Neuronal stem cell (in vitro differentiated cells): ENCODE measurements around the gene ENDOV.

Experiments
- DNase-seq: peaks from one replicate; pipeline ENCODE4 v3.0.0-alpha.2; 2013; ENCODE audit warnings: low spot score
- H2AFZ ChIP-seq: one replicate; pipeline ENCODE4 v1.6.1; 2013; ENCODE audit warnings: mild to moderate bottlenecking, low read length, inconsistent platforms
- H2AK5ac ChIP-seq: 2 replicates; pipeline ENCODE4 v1.6.1; 2013; ENCODE audit warnings: low read depth, mild to moderate bottlenecking, inconsistent platforms, low read length, moderate library complexity, mixed read lengths
- H2BK120ac ChIP-seq: 2 replicates; pipeline ENCODE4 v1.6.1; 2013; ENCODE audit warnings: low read depth, mild to moderate bottlenecking, inconsistent platforms, low read length, moderate library complexity, mixed read lengths
- H2BK12ac ChIP-seq: one replicate; pipeline ENCODE4 v1.6.1; 2013; ENCODE audit warnings: low read length, inconsistent platforms
- H2BK15ac ChIP-seq: 2 replicates; pipeline ENCODE4 v1.6.1; 2013; ENCODE audit warnings: mild to moderate bottlenecking, low read length, inconsistent platforms, mixed read lengths
- H2BK5ac ChIP-seq: one replicate; pipeline ENCODE4 v1.6.1; 2013; ENCODE audit warnings: inconsistent platforms, mild to moderate bottlenecking, low read length, moderate library complexity
- H3K14ac ChIP-seq: one replicate; pipeline ENCODE4 v1.6.1; 2013; ENCODE audit warnings: low read length, inconsistent platforms
- H3K18ac ChIP-seq: 2 replicates; pipeline ENCODE4 v1.6.1; 2013; ENCODE audit warnings: low read length, inconsistent platforms
- H3K23ac ChIP-seq: 2 replicates; pipeline ENCODE4 v1.6.1; 2013; ENCODE audit warnings: low read depth, mild to moderate bottlenecking, mixed read lengths, low read length, inconsistent platforms; ENCODE audit not compliant: poor library complexity
- H3K27ac ChIP-seq: replicated peaks from 3 replicates; pipeline ENCODE4 v1.5.1; 2013; ENCODE audit warnings: low read length, inconsistent platforms
- H3K27me3 ChIP-seq, 3 experiments: 2 replicates each; pipeline ENCODE4 v1.6.1; 2013; ENCODE audit warnings: low read length in 3 of 3, mild to moderate bottlenecking in 2 of 3, inconsistent platforms in 1 of 3, low read depth in 1 of 3, mixed read lengths in 1 of 3, moderate library complexity in 1 of 3; ENCODE audit not compliant: control insufficient read depth in 3 of 3, insufficient read depth in 3 of 3
- H3K36me3 ChIP-seq, 2 donors: replicated peaks in 1 of 2; 2 replicates each; pipeline ENCODE4 v1.6.1; 2013; ENCODE audit warnings: low read length in 2 of 2; ENCODE audit not compliant: control insufficient read depth in 2 of 2, insufficient read depth in 2 of 2
- H3K4ac ChIP-seq: 2 replicates; pipeline ENCODE4 v1.6.1; 2013; ENCODE audit warnings: inconsistent platforms, mild to moderate bottlenecking, low read length, moderate library complexity
- H3K4me1 ChIP-seq, 2 donors: 1 replicate in 1 of 2; 2 replicates in 1 of 2; pipeline ENCODE4 v1.6.1; 2013; ENCODE audit warnings: low read length in 2 of 2, low read depth in 1 of 2; ENCODE audit not compliant: control insufficient read depth in 2 of 2, insufficient read depth in 1 of 2
- H3K4me2 ChIP-seq: one replicate; pipeline ENCODE4 v1.6.1; 2013; ENCODE audit warnings: mild to moderate bottlenecking, low read length, inconsistent platforms; ENCODE audit not compliant: insufficient read depth, poor library complexity, severe bottlenecking
- H3K4me3 ChIP-seq, 2 donors: 2 replicates each; pipeline ENCODE4 v1.5.1; 2013; ENCODE audit warnings: low read length in 2 of 2, mild to moderate bottlenecking in 2 of 2, inconsistent platforms in 1 of 2, moderate library complexity in 1 of 2
- H3K79me1 ChIP-seq: one replicate; pipeline ENCODE4 v1.6.1; 2013; ENCODE audit warnings: low read depth, mild to moderate bottlenecking, inconsistent platforms, low read length, moderate library complexity
- H3K9ac ChIP-seq: one replicate; pipeline ENCODE4 v1.6.1; 2013; ENCODE audit warnings: mild to moderate bottlenecking, low read depth, low read length, inconsistent platforms; ENCODE audit not compliant: poor library complexity
- H3K9me3 ChIP-seq, 2 donors: replicated peaks in 1 of 2; 2 replicates each; pipeline versions ENCODE3 to v1.6.1; 2013; ENCODE audit warnings: low read length in 2 of 2, mild to moderate bottlenecking in 2 of 2, inconsistent platforms in 1 of 2, low read depth in 1 of 2, mixed read lengths in 1 of 2, moderate library complexity in 1 of 2; ENCODE audit not compliant: control insufficient read depth in 2 of 2, insufficient read depth in 1 of 2
- H4K8ac ChIP-seq: one replicate; pipeline ENCODE4 v1.6.1; 2013; ENCODE audit warnings: low read depth, mild to moderate bottlenecking, inconsistent platforms, low read length, moderate library complexity
- H4K91ac ChIP-seq: one replicate; pipeline ENCODE4 v1.6.1; 2013; ENCODE audit warnings: low read length, low read depth, mild to moderate bottlenecking, inconsistent platforms; ENCODE audit not compliant: poor library complexity
- WGBS, 2 donors: extraction: QIAGEN DNeasy Blood & Tissue Kit; methylation state at CpG; one replicate each; pipeline ENCODE4 v1.1.7; 2013; ENCODE audit warnings: missing lambda C conversion rate in 2 of 2, mixed read lengths in 1 of 2; ENCODE audit not compliant: insufficient read length in 2 of 2, insufficient replicate concordance in 1 of 2; ENCODE audit errors: extremely low coverage in 2 of 2; 5-methylcytosine and 5-hydroxymethylcytosine counted together

The ENDOV gene

DNA sequence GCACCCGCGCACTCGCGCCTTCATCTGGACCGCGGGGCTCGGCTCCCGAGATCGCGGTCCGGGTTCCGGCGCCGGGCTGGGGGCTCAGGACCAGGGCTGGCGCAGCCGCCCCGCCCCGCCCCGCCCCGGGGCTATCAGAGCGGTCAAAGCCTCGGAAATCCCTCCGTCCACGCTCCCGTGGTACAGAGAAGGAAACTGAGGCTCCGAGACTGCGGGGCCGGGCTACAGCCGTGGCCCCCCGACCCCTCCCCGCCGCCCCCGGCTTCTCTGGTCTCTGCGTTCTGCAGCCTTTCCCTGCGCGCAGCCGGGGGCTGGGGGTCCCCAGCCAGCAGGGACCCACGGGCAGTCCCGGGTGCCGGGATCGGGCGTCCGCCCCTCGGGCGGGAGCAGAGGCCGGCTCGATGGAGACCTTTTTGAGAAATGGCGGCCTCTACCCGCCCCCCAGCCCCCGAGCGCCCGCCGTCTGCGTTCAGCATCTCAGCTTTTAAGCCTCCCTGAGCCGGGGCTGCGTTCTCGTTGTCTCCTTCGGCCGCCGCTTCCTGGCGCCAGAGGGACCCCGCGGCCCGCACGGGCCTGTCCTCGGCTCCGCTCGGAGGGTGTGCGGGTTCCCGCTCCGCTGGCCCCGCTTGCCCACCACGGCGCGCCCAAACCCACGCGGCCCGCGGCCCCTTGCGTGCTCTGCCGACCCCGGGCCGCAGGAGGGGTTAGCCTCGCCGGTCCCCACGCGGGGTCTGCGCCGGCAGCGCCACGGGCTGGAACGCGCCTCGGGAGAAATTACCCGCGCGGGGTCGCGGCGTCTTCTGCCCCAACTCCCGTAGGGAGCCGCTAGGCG is 62.9 kb downstream of the ENDOV start:
- DNase-seq: no peak
- H3K23ac ChIP-seq: peak overlapping the region; percentile 73
- H3K18ac ChIP-seq: peak overlapping the region; percentile 92
- H3K79me1 ChIP-seq: peaks cover 4% of the 10 kb centered on the region
- no peak overlapping the region for H4K91ac ChIP-seq
- H3K9me3 ChIP-seq: peaks cover 0 to 3% of the 10 kb centered on the region in 2 donors
- WGBS, 2 donors: no CpG with 5 or more reads among the region's 103 CpGs
- H2BK120ac ChIP-seq: peak overlapping the region; percentile 96
- H3K27ac ChIP-seq: no peak overlapping the region
- peak overlapping the region; percentile 5 to 73 for H3K4me3 ChIP-seq
- H2AFZ ChIP-seq: peak overlapping the region; percentile 87
- peak overlapping the region; percentile 58 for H2BK12ac ChIP-seq
- peaks cover 15 to 22% of the 10 kb centered on the region in 2 donors for H3K4me1 ChIP-seq
- no peaks in the 10 kb centered on the region for H3K36me3 ChIP-seq
- no peak overlapping the region for H4K8ac ChIP-seq
- H2AK5ac ChIP-seq: no peak overlapping the region
- no peak overlapping the region for H3K4ac ChIP-seq
- H3K14ac ChIP-seq: no peak overlapping the region
- peak overlapping the region; percentile 80 for H3K4me2 ChIP-seq
- peaks cover 41 to 98% (median 78%) of the 10 kb centered on the region in 3 experiments for H3K27me3 ChIP-seq
- no peak overlapping the region for H3K9ac ChIP-seq
- no peak overlapping the region for H2BK5ac ChIP-seq
- H2BK15ac ChIP-seq: peak overlapping the region; percentile 81

DNA sequence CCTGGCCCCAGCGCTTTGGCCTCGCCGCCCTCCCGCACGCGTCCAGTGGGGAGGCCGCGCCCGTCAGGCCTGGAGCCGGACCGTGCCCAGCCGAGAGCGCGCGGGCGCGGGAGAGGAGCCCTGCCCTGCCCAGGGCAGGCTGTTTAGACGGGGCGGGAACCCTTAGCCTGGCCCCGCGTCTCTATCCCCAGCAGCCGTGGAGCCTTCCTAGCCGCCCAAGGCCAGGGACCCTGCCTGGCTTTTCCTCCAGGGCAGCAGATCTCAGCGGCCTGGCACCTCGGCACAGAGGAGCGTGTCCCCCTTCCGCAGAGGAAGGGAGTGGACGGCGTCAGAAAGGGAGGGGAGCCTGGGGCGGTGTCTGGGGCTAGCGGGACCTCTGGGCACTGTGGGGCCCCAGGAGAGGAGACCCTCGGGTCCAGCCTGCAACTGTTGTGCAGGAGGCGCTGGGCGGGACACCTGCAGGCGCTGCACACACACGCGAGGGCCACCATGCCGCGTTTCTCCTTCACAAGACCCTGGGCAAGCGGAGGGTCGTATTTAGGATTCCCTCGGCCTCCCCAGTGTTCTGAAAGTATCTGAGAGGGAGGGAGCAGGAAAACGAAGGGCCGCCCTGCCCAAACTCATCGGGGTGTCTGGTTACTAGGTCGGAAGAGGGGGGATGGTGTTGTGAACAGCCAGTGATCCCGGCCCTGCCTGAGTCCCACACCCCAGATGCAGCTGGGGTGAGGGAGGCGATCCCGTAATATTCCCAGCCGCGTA is 63.7 kb downstream of the ENDOV start:
- H3K14ac ChIP-seq: peak overlapping the region; percentile 71
- H3K27me3 ChIP-seq: peaks cover 41 to 98% (median 74%) of the 10 kb centered on the region in 3 experiments
- peak overlapping the region; percentile 96 for H2BK120ac ChIP-seq

DNA sequence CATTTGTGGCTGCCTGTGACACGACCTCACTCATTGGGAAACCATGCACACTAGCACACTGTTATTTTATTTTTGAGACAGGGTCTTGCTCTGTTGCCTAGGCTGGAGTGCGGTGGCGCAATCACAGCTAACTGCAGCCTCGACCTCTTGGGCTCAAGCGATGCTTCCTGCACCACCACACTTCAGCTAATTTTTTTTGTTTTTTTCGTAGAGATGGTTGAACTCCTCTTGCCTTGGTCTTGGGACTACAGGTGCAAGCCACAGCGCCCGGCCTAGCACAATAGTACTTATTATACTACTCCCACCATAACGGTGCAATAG is 64.2 kb downstream of the ENDOV start:
- WGBS, 2 donors: no CpG with 5 or more reads among the region's 9 CpGs
- H3K79me1 ChIP-seq: peaks cover 1% of the 10 kb centered on the region
- no peak overlapping the region for H2BK5ac ChIP-seq
- no peak overlapping the region for H3K4ac ChIP-seq
- no peak overlapping the region for H2AFZ ChIP-seq
- peak overlapping the region; percentile 80 for H3K23ac ChIP-seq
- H3K4me3 ChIP-seq: no peak overlapping the region
- peak overlapping the region; percentile 60 for H3K9ac ChIP-seq
- no peak overlapping the region for H2AK5ac ChIP-seq
- no peak overlapping the region for H2BK12ac ChIP-seq
- no peak overlapping the region for H2BK120ac ChIP-seq
- peaks cover 41 to 96% (median 70%) of the 10 kb centered on the region in 3 experiments for H3K27me3 ChIP-seq
- peaks cover 0 to 3% of the 10 kb centered on the region in 2 donors for H3K9me3 ChIP-seq
- peak overlapping the region; percentile 80 for H3K4me2 ChIP-seq
- peaks cover 15 to 22% of the 10 kb centered on the region in 2 donors for H3K4me1 ChIP-seq
- H3K36me3 ChIP-seq: no peaks in the 10 kb centered on the region
- no peak for DNase-seq
- H3K14ac ChIP-seq: no peak overlapping the region
- no peak overlapping the region for H3K18ac ChIP-seq
- H2BK15ac ChIP-seq: no peak overlapping the region
- H4K91ac ChIP-seq: no peak overlapping the region
- H3K27ac ChIP-seq: no peak overlapping the region
- no peak overlapping the region for H4K8ac ChIP-seq

More for the DNA sequence above, 63.7 kb downstream of the ENDOV start:
- Histone ChIP-seq H3K4me3 (peak overlapping the region; percentile 5 to 73), H2BK12ac (peak overlapping the region; percentile 58), H2AFZ (peak overlapping the region; percentile 87), H3K79me1 (peaks cover 1% of the 10 kb centered on the region), H3K18ac (peak overlapping the region; percentile 92), H3K9ac (peak overlapping the region; percentile 60), H3K4ac (no peak overlapping the region), H4K91ac (no peak overlapping the region), H2BK15ac (peak overlapping the region; percentile 17), H3K23ac (peak overlapping the region; percentile 80), H3K4me2 (peak overlapping the region; percentile 80), H3K9me3 (peaks cover 0 to 3% of the 10 kb centered on the region in 2 donors), H4K8ac (no peak overlapping the region), H2AK5ac (peak overlapping the region; percentile 92), H3K4me1 (peaks cover 15 to 22% of the 10 kb centered on the region in 2 donors), H3K27ac (no peak overlapping the region), H2BK5ac (no peak overlapping the region), H3K36me3 (no peaks in the 10 kb centered on the region)
- DNase-seq: no peak
- WGBS, 2 donors: no CpG with 5 or more reads among the region's 51 CpGs

DNA sequence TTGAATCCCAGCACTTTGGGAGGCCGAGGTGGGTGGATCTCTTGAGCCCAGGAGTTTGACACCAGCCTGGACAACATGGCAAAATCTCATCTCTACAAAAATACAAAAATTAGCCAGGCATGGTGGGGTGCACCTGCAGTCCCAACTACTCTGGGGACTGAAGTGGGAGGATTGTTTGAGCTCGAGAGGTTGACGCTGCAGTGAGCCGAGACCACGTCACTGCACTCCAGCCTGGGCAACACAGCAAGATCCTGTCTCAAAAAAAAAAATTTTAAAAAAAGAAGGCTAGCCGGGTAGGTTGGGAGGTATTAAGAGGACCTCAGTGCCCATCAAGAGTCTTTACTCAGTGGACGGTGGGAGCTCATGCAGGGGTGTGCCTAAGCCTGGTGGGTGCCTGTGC is 65.3 kb downstream of the ENDOV start:
- no peak overlapping the region for H3K9ac ChIP-seq
- H3K4me2 ChIP-seq: no peak overlapping the region
- no peaks in the 10 kb centered on the region for H3K36me3 ChIP-seq
- H3K27ac ChIP-seq: no peak overlapping the region
- no peak overlapping the region for H2BK120ac ChIP-seq
- H3K23ac ChIP-seq: peak overlapping the region; percentile 51
- peak overlapping the region; percentile 89 for H2AK5ac ChIP-seq
- no CpG with 5 or more reads among the region's 7 CpGs for WGBS, 2 donors
- peak overlapping the region; percentile 60 for H3K18ac ChIP-seq
- H2BK15ac ChIP-seq: peak overlapping the region; percentile 83
- no peak overlapping the region for H3K14ac ChIP-seq
- H3K4me3 ChIP-seq: no peak overlapping the region
- H3K4me1 ChIP-seq: peaks cover 10 to 15% of the 10 kb centered on the region in 2 donors
- H4K91ac ChIP-seq: no peak overlapping the region
- H3K79me1 ChIP-seq: peaks cover 1% of the 10 kb centered on the region
- H3K4ac ChIP-seq: no peak overlapping the region
- H2BK5ac ChIP-seq: no peak overlapping the region
- H3K27me3 ChIP-seq: peaks cover 35 to 88% (median 59%) of the 10 kb centered on the region in 3 experiments
- DNase-seq: no peak
- H4K8ac ChIP-seq: no peak overlapping the region
- no peak overlapping the region for H2AFZ ChIP-seq
- peaks cover 0 to under 1% of the 10 kb centered on the region in 2 donors for H3K9me3 ChIP-seq
- no peak overlapping the region for H2BK12ac ChIP-seq
